ENCODE data around the gene FGF14. TPM values are rescaled to one million over a fixed set of nuclear protein-coding genes. Genes with fewer than 3 reads are reported as not detected.

FGF14 gene
- total RNA-seq, 1 donor from 2014 or later, result 0.23 TPM

DNA sequence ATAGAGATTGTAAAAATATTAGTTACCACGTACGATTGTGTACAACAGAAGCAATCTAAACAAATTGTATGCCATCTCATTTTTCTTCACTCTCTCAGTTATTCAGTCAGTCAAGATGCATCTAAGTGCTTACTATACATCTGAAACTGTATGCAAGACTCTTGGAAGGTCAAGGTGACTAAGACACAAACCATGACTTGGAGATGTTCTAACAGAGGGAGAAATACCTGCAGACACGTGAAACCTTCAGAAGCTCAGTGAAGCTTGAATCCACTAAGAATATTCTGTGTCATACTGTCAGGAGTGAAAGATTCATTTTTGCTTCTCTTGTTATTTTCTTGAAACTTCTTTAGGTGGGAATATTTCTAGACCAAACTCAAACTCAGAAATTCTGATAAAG is 584.0 kb downstream of the FGF14 start:
- Mint-ChIP-seq H3K27ac (ENCODE audit: unreplicated experiment) (no peak overlapping the region), H3K4me3 (ENCODE audit: unreplicated experiment) (no peak overlapping the region), H3K9me3 (ENCODE audit: unreplicated experiment) (no peaks in the 10 kb centered on the region), H3K36me3 (ENCODE audit: low read depth, unreplicated experiment) (no peaks in the 10 kb centered on the region), H3K27me3 (ENCODE audit: low read depth, unreplicated experiment) (no peaks in the 10 kb centered on the region), H3K4me1 (ENCODE audit: low read depth, unreplicated experiment) (no peaks in the 10 kb centered on the region)
- H3K27me3 ChIP-seq (ENCODE audit: insufficient read depth, low read length), result no peaks in the 10 kb centered on the region
- H4K20me1 ChIP-seq (ENCODE audit: insufficient read depth, low read length), result no peaks in the 10 kb centered on the region
- H3K4me1 ChIP-seq (ENCODE audit: insufficient read depth, low read length), result no peaks in the 10 kb centered on the region
- no peak for FAIRE-seq
- TF ChIP-seq EZH2 (IDR thresholded peaks at IDR 0.05; ENCODE audit: insufficient read depth, low read length) (no peak), CTCF (IDR thresholded peaks at IDR 0.05; ENCODE audit: insufficient read depth, low read depth, low read length) (no peak)
- H3K9me3 ChIP-seq (ENCODE audit: insufficient read depth, low read depth, low read length), result no peaks in the 10 kb centered on the region
- DNase-seq (ENCODE audit: low read depth), result no peak
- H3K4me3 ChIP-seq (ENCODE audit: insufficient read depth, low read depth, low read length), result no peak overlapping the region
- no peak overlapping the region for H3K4me2 ChIP-seq (ENCODE audit: low read length)
- H3K27ac ChIP-seq (ENCODE audit: low read depth, low read length), result no peak overlapping the region
- H3K79me2 ChIP-seq (ENCODE audit: insufficient read depth, low read length), result no peaks in the 10 kb centered on the region
- H3K9ac ChIP-seq (ENCODE audit: low read length), result no peak overlapping the region
- H2AFZ ChIP-seq (ENCODE audit: low read depth, low read length), result no peak overlapping the region
- no peaks in the 10 kb centered on the region for H3K36me3 ChIP-seq (ENCODE audit: insufficient read depth, low read length)

DNA sequence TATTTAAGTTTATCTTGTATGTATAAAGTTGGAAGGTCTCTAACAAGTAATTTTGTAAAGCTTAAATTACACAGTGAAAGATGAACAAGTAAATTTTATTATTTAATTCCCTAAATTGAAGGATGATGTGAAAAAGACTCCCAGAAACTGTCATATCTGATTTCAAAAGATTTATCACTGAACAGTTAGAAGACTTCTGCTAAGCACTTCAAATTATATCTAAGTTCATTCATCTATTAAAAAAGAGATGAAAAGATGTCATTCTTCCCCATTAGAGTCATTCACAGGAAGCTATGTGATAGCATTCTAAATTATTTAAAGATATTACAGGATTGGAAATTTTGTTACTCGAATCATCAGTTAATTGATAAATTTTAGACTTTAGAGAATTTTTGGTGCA is 590.0 kb downstream of the FGF14 start:
- Mint-ChIP-seq H3K27ac (ENCODE audit: unreplicated experiment) (no peak overlapping the region), H3K9me3 (ENCODE audit: unreplicated experiment) (no peaks in the 10 kb centered on the region), H3K4me3 (ENCODE audit: unreplicated experiment) (no peak overlapping the region), H3K4me1 (ENCODE audit: low read depth, unreplicated experiment) (no peaks in the 10 kb centered on the region), H3K27me3 (ENCODE audit: low read depth, unreplicated experiment) (peaks cover 2% of the 10 kb centered on the region), H3K36me3 (ENCODE audit: low read depth, unreplicated experiment) (no peaks in the 10 kb centered on the region)
- Histone ChIP-seq H3K27me3 (ENCODE audit: insufficient read depth, low read length) (no peaks in the 10 kb centered on the region), H4K20me1 (ENCODE audit: insufficient read depth, low read length) (no peaks in the 10 kb centered on the region), H3K27ac (ENCODE audit: low read depth, low read length) (no peak overlapping the region), H2AFZ (ENCODE audit: low read depth, low read length) (no peak overlapping the region), H3K9ac (ENCODE audit: low read length) (no peak overlapping the region), H3K4me1 (ENCODE audit: insufficient read depth, low read length) (no peaks in the 10 kb centered on the region), H3K36me3 (ENCODE audit: insufficient read depth, low read length) (no peaks in the 10 kb centered on the region), H3K79me2 (ENCODE audit: insufficient read depth, low read length) (no peaks in the 10 kb centered on the region), H3K4me3 (ENCODE audit: insufficient read depth, low read depth, low read length) (no peak overlapping the region), H3K9me3 (ENCODE audit: insufficient read depth, low read depth, low read length) (no peaks in the 10 kb centered on the region), H3K4me2 (ENCODE audit: low read length) (no peak overlapping the region)
- FAIRE-seq (no peak), DNase-seq (ENCODE audit: low read depth) (no peak)
- no peak for TF ChIP-seq CTCF (IDR thresholded peaks at IDR 0.05; ENCODE audit: insufficient read depth, low read depth, low read length)
- TF ChIP-seq EZH2 (IDR thresholded peaks at IDR 0.05; ENCODE audit: insufficient read depth, low read length), result no peak

- no peak for TF ChIP-seq EZH2 (IDR thresholded peaks at IDR 0.05; ENCODE audit: insufficient read depth, low read length)
- no peak for TF ChIP-seq CTCF (IDR thresholded peaks at IDR 0.05; ENCODE audit: insufficient read depth, low read depth, low read length)
- H3K4me1 ChIP-seq (ENCODE audit: insufficient read depth, low read length), result no peaks in the 10 kb centered on the region
- H3K9ac ChIP-seq (ENCODE audit: low read length), result no peak overlapping the region
- Mint-ChIP-seq H3K36me3 (ENCODE audit: low read depth, unreplicated experiment) (no peaks in the 10 kb centered on the region), H3K4me1 (ENCODE audit: low read depth, unreplicated experiment) (no peaks in the 10 kb centered on the region), H3K27ac (ENCODE audit: unreplicated experiment) (no peak overlapping the region), H3K9me3 (ENCODE audit: unreplicated experiment) (no peaks in the 10 kb centered on the region), H3K27me3 (ENCODE audit: low read depth, unreplicated experiment) (peaks cover 2% of the 10 kb centered on the region), H3K4me3 (ENCODE audit: unreplicated experiment) (no peak overlapping the region)
- no peaks in the 10 kb centered on the region for H3K27me3 ChIP-seq (ENCODE audit: insufficient read depth, low read length)
- DNase-seq (ENCODE audit: low read depth), result no peak
- no peaks in the 10 kb centered on the region for H3K36me3 ChIP-seq (ENCODE audit: insufficient read depth, low read length)
- H3K27ac ChIP-seq (ENCODE audit: low read depth, low read length), result no peak overlapping the region
- no peaks in the 10 kb centered on the region for H4K20me1 ChIP-seq (ENCODE audit: insufficient read depth, low read length)
- no peak overlapping the region for H2AFZ ChIP-seq (ENCODE audit: low read depth, low read length)
- no peaks in the 10 kb centered on the region for H3K9me3 ChIP-seq (ENCODE audit: insufficient read depth, low read depth, low read length)
- H3K79me2 ChIP-seq (ENCODE audit: insufficient read depth, low read length), result no peaks in the 10 kb centered on the region
- no peak for FAIRE-seq
- H3K4me3 ChIP-seq (ENCODE audit: insufficient read depth, low read depth, low read length), result no peak overlapping the region
- H3K4me2 ChIP-seq (ENCODE audit: low read length), result no peak overlapping the region
These were observed 590.5 kb downstream of the FGF14 start for GRCh38 chr13:101811284-101811839.

Measured in astrocyte (in vitro differentiated cells and primary cell).